GM19372 (cell line): ENCODE measurements around the gene RNF32.
"Not testable (repeated sequence)": the region's sequence is repeated elsewhere in the genome, so short reads cannot be mapped to it uniquely, and the experiment has no call there.

Experiments used
- ATAC-seq: cut with Tn5 transposase; IDR thresholded peaks from one replicate; pipeline ENCODE4 v1.9.1; 2021; ENCODE audit warnings: mild to moderate bottlenecking, low read depth, moderate library complexity; ENCODE audit not compliant: unreplicated experiment

The RNF32 gene

GRCh38 chr7:156612930-156613329 is 27.6 kb upstream of the RNF32 start:
- no peak for ATAC-seq

GRCh38 chr7:156614434-156615264 is 25.9 kb upstream of the RNF32 start:
- ATAC-seq, result no peak

GRCh38 chr7:156616269-156617202 is 24.0 kb upstream of the RNF32 start:
- no peak for ATAC-seq

- no peak for ATAC-seq
Observed at GRCh38 chr7:156617215-156617614, 23.4 kb upstream of the RNF32 start.

GRCh38 chr7:156618078-156618779 is 22.3 kb upstream of the RNF32 start:
- ATAC-seq, result no peak

GRCh38 chr7:156618780-156619367 is 21.7 kb upstream of the RNF32 start:
- no peak for ATAC-seq

GRCh38 chr7:156619488-156620290 is 20.9 kb upstream of the RNF32 start:
- ATAC-seq, result not testable (repeated sequence)

- ATAC-seq, result no peak
Observed at GRCh38 chr7:156620291-156620675, 20.3 kb upstream of the RNF32 start.

GRCh38 chr7:156621652-156622051 is 18.9 kb upstream of the RNF32 start:
- no peak for ATAC-seq

- no peak for ATAC-seq
Observed at GRCh38 chr7:156625580-156625979, 15.0 kb upstream of the RNF32 start.

GRCh38 chr7:156626220-156626895 is 14.2 kb upstream of the RNF32 start:
- no peak for ATAC-seq

- ATAC-seq, result no peak
Observed at GRCh38 chr7:156628562-156628961, 12.0 kb upstream of the RNF32 start.

GRCh38 chr7:156629873-156630272 is 10.7 kb upstream of the RNF32 start:
- ATAC-seq, result no peak

- no peak for ATAC-seq
Observed at GRCh38 chr7:156634117-156634516, 6.5 kb upstream of the RNF32 start.

- no peak for ATAC-seq
Observed at GRCh38 chr7:156635529-156636385, 4.8 kb upstream of the RNF32 start.

- not testable (repeated sequence) for ATAC-seq
Observed at GRCh38 chr7:156637093-156637492, 3.5 kb upstream of the RNF32 start.

- no peak for ATAC-seq
Observed at GRCh38 chr7:156638443-156639077, 2.0 kb upstream of the RNF32 start.
